Suprapubic skin (tissue), 3 donors: ENCODE results near the gene BAG5.

Experiments used
- POLR2A ChIP-seq, 2 donors: fragments of 450-650 bp; IDR thresholded peaks; one replicate each; pipeline ENCODE4 v1.6.1; 2017; ENCODE audit warnings: antibody characterized with exemption in 2 of 2, mild to moderate bottlenecking in 2 of 2, moderate library complexity in 2 of 2
- TF ChIP-seq, protein P1 (sequence below), 2 donors: fragments of 200-600 bp in 1 of 2; fragments of 450-650 bp in 1 of 2; sonication (generic) in 1 of 2; IDR thresholded peaks; one replicate each; pipeline ENCODE4 v1.5.1; 2016 to 2019; ENCODE audit warnings: antibody characterized with exemption in 2 of 2, mild to moderate bottlenecking in 1 of 2, moderate library complexity in 1 of 2

DNA sequence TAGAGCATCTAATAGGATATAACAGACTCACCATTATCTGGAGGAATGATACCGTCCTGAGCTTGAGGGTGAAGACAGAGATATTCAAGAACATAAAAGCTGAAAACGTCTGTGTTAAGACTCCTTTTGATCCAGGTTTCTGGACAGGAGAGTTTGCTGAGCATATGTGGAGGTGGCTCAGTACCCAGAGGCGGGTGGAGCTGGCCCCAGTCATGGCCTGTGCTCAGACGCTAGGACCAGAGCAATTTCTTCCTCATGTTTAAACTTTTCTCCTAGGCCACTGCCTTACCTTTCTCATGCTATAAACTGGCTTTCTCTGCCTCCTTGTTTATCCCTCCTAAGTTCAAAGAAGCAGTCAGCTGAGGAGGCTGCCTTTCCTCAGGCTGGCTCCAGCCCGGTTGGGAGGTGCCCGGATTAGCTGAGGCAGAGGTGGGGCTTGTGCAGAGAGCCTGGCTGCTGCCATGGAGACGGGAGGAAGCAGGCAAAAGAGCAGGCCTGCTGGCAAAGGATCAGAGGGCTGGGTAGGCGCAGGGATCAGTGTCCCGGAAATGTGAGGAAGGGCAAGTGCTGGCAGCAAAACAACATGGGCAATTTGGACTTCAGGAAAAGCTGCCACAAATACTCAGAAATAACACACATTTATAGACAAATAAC is 14.0 kb upstream of the BAG5 start:
- TF ChIP-seq POLR2A (IDR thresholded peaks at IDR 0.05) = no peak
- TF ChIP-seq, protein P1, sequence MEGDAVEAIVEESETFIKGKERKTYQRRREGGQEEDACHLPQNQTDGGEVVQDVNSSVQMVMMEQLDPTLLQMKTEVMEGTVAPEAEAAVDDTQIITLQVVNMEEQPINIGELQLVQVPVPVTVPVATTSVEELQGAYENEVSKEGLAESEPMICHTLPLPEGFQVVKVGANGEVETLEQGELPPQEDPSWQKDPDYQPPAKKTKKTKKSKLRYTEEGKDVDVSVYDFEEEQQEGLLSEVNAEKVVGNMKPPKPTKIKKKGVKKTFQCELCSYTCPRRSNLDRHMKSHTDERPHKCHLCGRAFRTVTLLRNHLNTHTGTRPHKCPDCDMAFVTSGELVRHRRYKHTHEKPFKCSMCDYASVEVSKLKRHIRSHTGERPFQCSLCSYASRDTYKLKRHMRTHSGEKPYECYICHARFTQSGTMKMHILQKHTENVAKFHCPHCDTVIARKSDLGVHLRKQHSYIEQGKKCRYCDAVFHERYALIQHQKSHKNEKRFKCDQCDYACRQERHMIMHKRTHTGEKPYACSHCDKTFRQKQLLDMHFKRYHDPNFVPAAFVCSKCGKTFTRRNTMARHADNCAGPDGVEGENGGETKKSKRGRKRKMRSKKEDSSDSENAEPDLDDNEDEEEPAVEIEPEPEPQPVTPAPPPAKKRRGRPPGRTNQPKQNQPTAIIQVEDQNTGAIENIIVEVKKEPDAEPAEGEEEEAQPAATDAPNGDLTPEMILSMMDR (IDR thresholded peaks at IDR 0.05) = no peak
